ENCODE results near the gene SFMBT1.

GRCh38 chr3:53073553-53074365, 27.9 kb upstream of the SFMBT1 start:
- TF ChIP-seq CTCF (IDR thresholded peaks at IDR 0.05): no peak
- no peak for TF ChIP-seq POLR2A (IDR thresholded peaks at IDR 0.05)
